Gastroesophageal sphincter (tissue), 4 donors: ENCODE data around the gene EFR3B. TPM values are rescaled to one million over a fixed set of nuclear protein-coding genes. Genes with fewer than 3 reads are reported as not detected.
"Not testable (repeated sequence)": the region's sequence is repeated elsewhere in the genome, so short reads cannot be mapped to it uniquely, and the experiment has no call there.

ENCODE experiments used
- ATAC-seq: fragments of 150-250 bp; one replicate; pipeline ENCODE4 v1.9.1; 2016; ENCODE audit warnings: mild to moderate bottlenecking, moderate library complexity
- H3K27ac ChIP-seq, 4 donors: fragments of 200-600 bp; sonication (generic) in 3 of 4; 1 replicate in 3 of 4; 2 replicates in 1 of 4; pipeline ENCODE4 v1.5.1; 2016 to 2019
- H3K27me3 ChIP-seq: fragments of 200-600 bp; sonication (generic); one replicate; pipeline ENCODE4 v1.5.1; 2019
- H3K36me3 ChIP-seq, 2 donors: fragments of 200-600 bp; sonication (generic); one replicate each; pipeline ENCODE4 v1.5.1; 2019; ENCODE audit warnings: control low read depth in 1 of 2
- H3K4me1 ChIP-seq, 3 donors: fragments of 200-600 bp; sonication (generic); 1 replicate in 2 of 3; 2 replicates in 1 of 3; pipeline ENCODE4 v1.5.1; 2016 to 2019; ENCODE audit warnings: control low read depth in 2 of 3
- H3K4me3 ChIP-seq, 2 donors: fragments of 200-600 bp; sonication (generic); one replicate each; pipeline ENCODE4 v1.5.1; 2019; ENCODE audit warnings: mild to moderate bottlenecking in 1 of 2, moderate library complexity in 1 of 2
- H3K9me3 ChIP-seq, 3 donors: fragments of 200-600 bp; sonication (generic); one replicate each; pipeline ENCODE4 v1.5.1; 2017 to 2019; ENCODE audit warnings: control low read depth in 2 of 3
- EP300 ChIP-seq: sonication (generic); formaldehyde crosslinking; IDR thresholded peaks from one replicate; pipeline ENCODE4 v1.6.1; 2017; ENCODE audit warnings: antibody characterized with exemption, mild to moderate bottlenecking
- POLR2A ChIP-seq, 2 donors: fragments of 450-650 bp; IDR thresholded peaks; one replicate each; pipeline ENCODE4 v1.6.1; 2017; ENCODE audit warnings: antibody characterized with exemption in 2 of 2, mild to moderate bottlenecking in 2 of 2, moderate library complexity in 1 of 2
- POLR2AphosphoS5 ChIP-seq: sonication (generic); formaldehyde crosslinking; IDR thresholded peaks from one replicate; pipeline ENCODE4 v1.6.1; 2017; ENCODE audit warnings: antibody characterized with exemption
- WGBS, 2 donors: methylation state at CpG; one replicate each; pipeline ENCODE4 v1.1.5; 2018; ENCODE audit warnings: low coverage in 1 of 2; 5-methylcytosine and 5-hydroxymethylcytosine counted together
- total RNA-seq, 4 donors: library from RNA; depleted of rRNA; stranded (reverse); fragments of >200 nt; gene quantifications; one replicate each; pipeline ENCODE4 v1.1.0, GENCODE V29; 2016
- TF ChIP-seq, protein P1 (sequence below), 4 experiments: fragments of 200-600 bp in 2 of 4; fragments of 450-650 bp in 2 of 4; sonication (generic) in 1 of 4; IDR thresholded peaks; one replicate each; pipeline ENCODE4 v1.5.1; 2017 to 2019; ENCODE audit warnings: antibody characterized with exemption in 4 of 4, mild to moderate bottlenecking in 2 of 4, moderate library complexity in 2 of 4

Gene EFR3B
- total RNA-seq, 4 donors from 2014 or later, result 0.67 to 2.4 (median 1.5) TPM

DNA sequence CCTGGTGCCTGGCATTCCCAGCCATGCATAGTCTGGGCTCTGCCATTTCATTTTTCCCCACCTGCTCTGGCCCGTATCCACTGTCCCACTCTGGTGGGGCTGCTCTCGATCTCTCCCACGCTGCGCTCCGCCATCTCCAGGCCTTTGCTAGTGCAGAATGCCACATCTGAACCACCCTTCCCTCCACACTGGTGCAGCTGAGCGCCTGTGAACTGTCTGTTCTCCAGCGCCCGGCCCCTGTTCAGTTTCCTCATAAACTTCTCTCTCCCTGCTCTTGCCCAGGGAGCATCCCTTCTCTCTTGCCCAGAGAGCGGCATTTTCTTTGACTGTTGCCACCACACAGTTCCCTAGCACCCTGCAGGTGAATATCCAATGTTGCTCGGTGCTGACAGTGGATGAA is 105.0 kb downstream of the EFR3B start:
- H3K9me3 ChIP-seq, result no peaks in the 10 kb centered on the region
- ATAC-seq, result no peak
- no peak overlapping the region for H3K4me3 ChIP-seq
- H3K4me1 ChIP-seq, result no peaks in the 10 kb centered on the region
- peaks cover 0 to 33% of the 10 kb centered on the region in 2 donors for H3K36me3 ChIP-seq
- WGBS, 2 donors, result 98 to 100% methylated on average over 5 to 9 of the region's 10 CpGs
- H3K27me3 ChIP-seq, result no peaks in the 10 kb centered on the region
- no peak overlapping the region for H3K27ac ChIP-seq
- TF ChIP-seq POLR2A (IDR thresholded peaks at IDR 0.05) (no peak), EP300 (no peak), POLR2AphosphoS5 (no peak)
- TF ChIP-seq, protein P1, sequence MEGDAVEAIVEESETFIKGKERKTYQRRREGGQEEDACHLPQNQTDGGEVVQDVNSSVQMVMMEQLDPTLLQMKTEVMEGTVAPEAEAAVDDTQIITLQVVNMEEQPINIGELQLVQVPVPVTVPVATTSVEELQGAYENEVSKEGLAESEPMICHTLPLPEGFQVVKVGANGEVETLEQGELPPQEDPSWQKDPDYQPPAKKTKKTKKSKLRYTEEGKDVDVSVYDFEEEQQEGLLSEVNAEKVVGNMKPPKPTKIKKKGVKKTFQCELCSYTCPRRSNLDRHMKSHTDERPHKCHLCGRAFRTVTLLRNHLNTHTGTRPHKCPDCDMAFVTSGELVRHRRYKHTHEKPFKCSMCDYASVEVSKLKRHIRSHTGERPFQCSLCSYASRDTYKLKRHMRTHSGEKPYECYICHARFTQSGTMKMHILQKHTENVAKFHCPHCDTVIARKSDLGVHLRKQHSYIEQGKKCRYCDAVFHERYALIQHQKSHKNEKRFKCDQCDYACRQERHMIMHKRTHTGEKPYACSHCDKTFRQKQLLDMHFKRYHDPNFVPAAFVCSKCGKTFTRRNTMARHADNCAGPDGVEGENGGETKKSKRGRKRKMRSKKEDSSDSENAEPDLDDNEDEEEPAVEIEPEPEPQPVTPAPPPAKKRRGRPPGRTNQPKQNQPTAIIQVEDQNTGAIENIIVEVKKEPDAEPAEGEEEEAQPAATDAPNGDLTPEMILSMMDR (IDR thresholded peaks at IDR 0.05), result no peak

DNA sequence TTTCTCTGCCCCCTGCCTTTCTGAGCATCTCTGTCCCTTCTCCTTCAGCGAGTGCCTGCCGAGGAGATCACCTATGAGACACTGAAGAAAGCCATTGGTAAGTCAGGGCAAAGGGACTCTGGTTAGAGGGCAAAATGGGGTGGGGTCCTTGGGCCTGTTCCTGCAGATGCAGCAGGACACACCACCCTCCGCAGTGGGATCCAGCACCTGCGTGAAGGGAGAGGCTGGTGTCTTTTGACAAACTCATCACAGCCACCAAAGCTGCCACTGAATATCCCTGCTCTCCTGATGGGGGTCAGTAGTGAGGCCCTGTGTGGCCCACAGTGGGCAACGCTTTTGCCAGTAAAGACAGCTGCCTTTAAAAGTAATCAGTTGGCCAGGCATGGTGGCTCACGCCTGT is 107.8 kb downstream of the EFR3B start:
- TF ChIP-seq, protein P1 (IDR thresholded peaks at IDR 0.05), result no peak
- TF ChIP-seq EP300 (no peak), POLR2AphosphoS5 (no peak), POLR2A (IDR thresholded peaks at IDR 0.05) (no peak)
- ATAC-seq, result no peak
- no peak overlapping the region for H3K27ac ChIP-seq
- no CpG with 5 or more reads among the region's 6 CpGs for whole genome bisulfite sequencing, 2 donors
- H3K4me3 ChIP-seq, result no peak overlapping the region
- no peaks in the 10 kb centered on the region for H3K4me1 ChIP-seq
- no peaks in the 10 kb centered on the region for H3K27me3 ChIP-seq
- peaks cover 0 to 31% of the 10 kb centered on the region in 2 donors for H3K36me3 ChIP-seq
- H3K9me3 ChIP-seq, result no peaks in the 10 kb centered on the region

DNA sequence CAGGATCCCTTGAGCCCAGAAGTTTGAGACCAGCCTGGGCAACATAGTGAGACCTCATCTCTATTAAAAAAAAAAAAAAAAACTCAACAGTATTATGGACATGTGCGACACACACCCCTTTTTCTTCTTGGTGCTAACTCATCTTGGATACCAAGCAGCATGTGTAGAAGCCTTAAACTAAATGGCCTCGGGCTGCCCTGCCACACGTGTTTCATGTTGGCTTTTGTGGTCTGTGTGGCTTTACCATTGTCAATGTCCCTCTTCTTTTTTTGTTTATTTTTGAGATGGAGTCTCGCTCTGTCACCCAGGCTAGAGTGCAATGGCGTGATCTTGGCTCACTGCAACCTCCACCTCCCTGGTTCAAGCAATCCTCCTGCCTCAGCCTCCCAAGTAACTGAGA is 109.1 kb downstream of the EFR3B start:
- H3K4me1 ChIP-seq, ATAC-seq, H3K27me3 ChIP-seq, H3K27ac ChIP-seq, H3K4me3 ChIP-seq, H3K9me3 ChIP-seq: not testable (repeated sequence)
- H3K36me3 ChIP-seq, result peaks cover 0 to 18% of the 10 kb centered on the region in 2 donors
- WGBS, 2 donors, result 95% methylated on average over 3 to 5 of the region's 5 CpGs

DNA sequence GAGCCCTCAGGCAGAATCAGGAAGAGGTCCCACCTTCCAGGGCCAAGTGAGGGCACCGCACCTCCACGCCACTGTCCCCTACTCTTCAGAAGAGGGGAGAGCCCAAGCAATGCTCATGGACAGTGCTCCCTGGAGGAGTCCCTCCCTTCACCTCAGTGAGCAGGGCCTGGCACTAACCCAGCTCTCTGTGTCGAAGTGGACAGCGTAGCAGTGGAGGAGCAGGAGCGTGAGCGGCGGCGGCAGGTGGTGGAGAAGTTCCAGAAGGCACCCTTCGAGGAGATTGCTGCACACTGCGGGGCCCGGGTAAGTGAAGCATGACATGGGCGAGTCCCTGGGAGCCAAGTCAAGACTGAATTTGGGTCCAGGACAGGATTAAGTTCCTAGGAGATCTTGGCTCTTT is 109.8 kb downstream of the EFR3B start:
- ATAC-seq, result no peak
- TF ChIP-seq, protein P1 (IDR thresholded peaks at IDR 0.05), result no peak
- TF ChIP-seq POLR2AphosphoS5 (no peak), EP300 (no peak), POLR2A (IDR thresholded peaks at IDR 0.05) (no peak)
- 83% methylated on average over 6 of the region's 12 CpGs; no CpG with 5 or more reads in 1 of the 2 donors for WGBS, 2 donors
- no peaks in the 10 kb centered on the region for H3K27me3 ChIP-seq
- H3K4me3 ChIP-seq, result no peak overlapping the region
- peaks cover 0 to 12% of the 10 kb centered on the region in 2 donors for H3K36me3 ChIP-seq
- no peak overlapping the region for H3K27ac ChIP-seq
- H3K9me3 ChIP-seq, result no peaks in the 10 kb centered on the region
- H3K4me1 ChIP-seq, result no peaks in the 10 kb centered on the region

DNA sequence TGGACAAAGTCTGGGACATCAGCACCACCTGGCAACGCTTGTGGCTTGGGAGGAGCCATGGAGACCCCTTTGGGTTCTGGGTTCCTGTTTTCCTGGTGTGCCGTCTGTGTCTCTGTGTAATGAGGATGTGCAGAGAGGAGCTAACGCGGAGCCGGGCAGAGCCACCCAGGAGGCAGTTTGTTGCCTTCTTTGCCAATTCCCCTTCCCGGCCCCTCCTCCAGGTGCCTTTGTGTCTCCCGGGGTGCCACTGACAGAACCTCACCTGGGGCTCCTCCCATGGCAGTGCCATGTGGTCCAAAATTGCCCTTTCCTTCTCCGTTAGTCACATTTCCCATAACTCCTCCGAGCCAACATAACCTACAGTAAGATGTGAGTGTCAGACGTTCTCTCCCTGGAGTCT is 113.5 kb downstream of the EFR3B start:
- 87% methylated on average over 10 of the region's 10 CpGs; no CpG with 5 or more reads in 1 of the 2 donors for WGBS, 2 donors
- no peak for ATAC-seq
- H3K27ac ChIP-seq, result no peak overlapping the region
- no peaks in the 10 kb centered on the region for H3K9me3 ChIP-seq
- peaks cover 0 to 8% of the 10 kb centered on the region in 2 donors for H3K36me3 ChIP-seq
- no peak overlapping the region for H3K4me3 ChIP-seq
- H3K27me3 ChIP-seq, result peaks cover 1% of the 10 kb centered on the region
- H3K4me1 ChIP-seq, result no peaks in the 10 kb centered on the region
- no peak for TF ChIP-seq EP300
- TF ChIP-seq POLR2AphosphoS5, result no peak
- TF ChIP-seq POLR2A (IDR thresholded peaks at IDR 0.05), result no peak
- TF ChIP-seq, protein P1 (IDR thresholded peaks at IDR 0.05), result no peak
